Stomach (tissue), 9 donors: Measurements from ENCODE around the gene TBCD. TPM values are rescaled to one million over a fixed set of nuclear protein-coding genes. Genes with fewer than 3 reads are reported as not detected.

Source experiments
- DNase-seq, 2 donors: peaks; one replicate each; pipeline versions ENCODE4 v3.0.0 to v3.0.0-alpha.2; 2013 to 2019
- H3K27ac ChIP-seq, 5 donors: fragments of 200-600 bp in 4 of 5; sonication (generic) in 4 of 5; one replicate each; pipeline ENCODE4 v1.5.1; 2013 to 2019; ENCODE audit warnings: mild to moderate bottlenecking in 1 of 5, moderate library complexity in 1 of 5
- H3K27me3 ChIP-seq, 3 donors: fragments of 200-600 bp; sonication (generic); one replicate each; pipeline ENCODE4 v1.5.1; 2017 to 2019; ENCODE audit warnings: mixed run types in 1 of 3
- H3K36me3 ChIP-seq, 4 donors: fragments of 200-600 bp; sonication (generic); 1 replicate in 3 of 4; 2 replicates in 1 of 4; pipeline ENCODE4 v1.5.1; 2016 to 2019
- H3K4me1 ChIP-seq, 4 donors: fragments of 200-600 bp; sonication (generic); one replicate each; pipeline ENCODE4 v1.5.1; 2016 to 2019
- H3K4me3 ChIP-seq, 4 donors: fragments of 200-600 bp; sonication (generic) in 3 of 4; one replicate each; pipeline ENCODE4 v1.5.1; 2016 to 2019; ENCODE audit warnings: mild to moderate bottlenecking in 1 of 4
- H3K9me3 ChIP-seq, 4 donors: fragments of 200-600 bp; sonication (generic); one replicate each; pipeline ENCODE4 v1.5.1; 2016 to 2019
- EP300 ChIP-seq: sonication (generic); formaldehyde crosslinking; IDR thresholded peaks from one replicate; pipeline ENCODE4 v1.6.1; 2017; ENCODE audit warnings: antibody characterized with exemption
- POLR2A ChIP-seq, 4 donors: fragments of 450-650 bp; IDR thresholded peaks; one replicate each; pipeline ENCODE4 v1.6.1; 2016; ENCODE audit warnings: antibody characterized with exemption in 4 of 4, control low read depth in 2 of 4, mild to moderate bottlenecking in 1 of 4, moderate library complexity in 1 of 4
- POLR2AphosphoS5 ChIP-seq, 3 donors: sonication (generic); formaldehyde crosslinking; IDR thresholded peaks; one replicate each; pipeline ENCODE4 v1.6.1; 2016; ENCODE audit warnings: antibody characterized with exemption in 3 of 3
- WGBS, 5 donors: extraction: QIAGEN DNeasy Blood & Tissue Kit in 3 of 5; methylation state at CpG; one replicate each; pipeline versions ENCODE4 v1.1.5 to v1.1.7; 2013 to 2018; 5-methylcytosine and 5-hydroxymethylcytosine counted together
- intact Hi-C: fragments of 100-400 bp; cut with DNase I; formaldehyde crosslinking; loops from one replicate; pipeline ENCODE4 v1.15.1; 2023; ENCODE audit warnings: low total_unique reads
- polyA plus RNA-seq, 3 donors: library from polyadenylated mRNA; stranded (reverse); fragments of 200-250 nt; gene quantifications; one replicate each; pipeline ENCODE4 v1.2.3, GENCODE V29; 2013
- total RNA-seq, 5 donors: library from RNA; depleted of rRNA; stranded (reverse); fragments of >200 nt; gene quantifications; one replicate each; pipeline versions ENCODE4 v1.1.0 to v1.2.3, GENCODE V29; 2014 to 2016
- TF ChIP-seq, protein P1 (sequence below), 7 experiments: fragments of 450-650 bp in 4 of 7; fragments of 200-600 bp in 3 of 7; sonication (generic) in 3 of 7; IDR thresholded peaks; one replicate each; pipeline ENCODE4 v1.5.1; 2016 to 2019; ENCODE audit warnings: antibody characterized with exemption in 7 of 7, control low read depth in 2 of 7, mild to moderate bottlenecking in 1 of 7
- donor health status: healthy with polysubstance abuse.
- donor health status: Bipolar disorder and iron deficiency.
- donor health status: healthy.

The TBCD gene
- total and polyA plus RNA-seq, 8 donors: 51.2 to 155 (median 101) TPM

DNA sequence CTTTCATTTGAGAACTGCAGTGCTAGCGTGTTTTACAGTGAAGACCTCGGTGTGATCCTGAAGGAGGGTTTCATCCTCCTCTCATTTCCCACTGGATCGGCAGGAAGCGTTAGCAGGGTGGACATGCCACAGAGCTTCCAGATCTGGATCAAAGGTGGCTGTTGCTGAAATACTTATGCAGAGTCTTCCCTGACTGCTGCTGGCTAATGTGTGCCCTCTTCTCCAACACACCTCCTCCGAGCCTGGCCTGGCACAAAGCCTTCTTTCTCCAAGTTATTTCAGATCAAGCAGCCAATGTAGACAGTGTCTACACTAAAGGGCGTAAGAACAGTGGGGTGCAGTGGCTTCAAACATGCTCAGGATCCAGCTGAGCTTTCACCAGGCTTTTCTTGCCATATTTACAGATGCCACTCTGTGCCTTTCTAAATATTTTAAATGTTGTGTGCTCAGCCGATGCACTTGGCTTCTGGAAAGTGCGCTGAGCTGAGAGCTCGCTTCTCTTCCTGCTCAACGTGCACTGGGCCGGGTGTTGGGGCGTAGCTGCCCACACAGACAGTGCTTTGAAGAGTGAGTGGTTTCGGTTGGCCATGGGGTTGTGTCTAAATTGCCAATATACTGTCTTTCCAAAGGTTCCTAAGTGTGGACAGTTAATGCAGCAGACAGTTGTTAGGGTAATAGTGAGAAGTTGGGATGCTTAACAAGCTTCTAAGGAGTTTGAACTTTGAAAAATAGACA lies 85.9 kb downstream of the TBCD start:
- peak overlapping the region in 1 of 5 donors; percentile 35 for H3K27ac ChIP-seq
- H3K9me3 ChIP-seq: no peaks in the 10 kb centered on the region
- intact Hi-C loops: no loop called here
- no peaks in the 10 kb centered on the region for H3K27me3 ChIP-seq
- no peaks in the 10 kb centered on the region for H3K4me1 ChIP-seq
- no peak for DNase-seq
- 74 to 86% (median 78%) methylated on average over 13 of the region's 13 CpGs for WGBS, 5 donors
- no peak overlapping the region for H3K4me3 ChIP-seq
- TF ChIP-seq, protein P1, sequence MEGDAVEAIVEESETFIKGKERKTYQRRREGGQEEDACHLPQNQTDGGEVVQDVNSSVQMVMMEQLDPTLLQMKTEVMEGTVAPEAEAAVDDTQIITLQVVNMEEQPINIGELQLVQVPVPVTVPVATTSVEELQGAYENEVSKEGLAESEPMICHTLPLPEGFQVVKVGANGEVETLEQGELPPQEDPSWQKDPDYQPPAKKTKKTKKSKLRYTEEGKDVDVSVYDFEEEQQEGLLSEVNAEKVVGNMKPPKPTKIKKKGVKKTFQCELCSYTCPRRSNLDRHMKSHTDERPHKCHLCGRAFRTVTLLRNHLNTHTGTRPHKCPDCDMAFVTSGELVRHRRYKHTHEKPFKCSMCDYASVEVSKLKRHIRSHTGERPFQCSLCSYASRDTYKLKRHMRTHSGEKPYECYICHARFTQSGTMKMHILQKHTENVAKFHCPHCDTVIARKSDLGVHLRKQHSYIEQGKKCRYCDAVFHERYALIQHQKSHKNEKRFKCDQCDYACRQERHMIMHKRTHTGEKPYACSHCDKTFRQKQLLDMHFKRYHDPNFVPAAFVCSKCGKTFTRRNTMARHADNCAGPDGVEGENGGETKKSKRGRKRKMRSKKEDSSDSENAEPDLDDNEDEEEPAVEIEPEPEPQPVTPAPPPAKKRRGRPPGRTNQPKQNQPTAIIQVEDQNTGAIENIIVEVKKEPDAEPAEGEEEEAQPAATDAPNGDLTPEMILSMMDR (IDR thresholded peaks at IDR 0.05): no peak
- TF ChIP-seq POLR2AphosphoS5 (IDR thresholded peaks at IDR 0.05) (no peak), EP300 (no peak), POLR2A (IDR thresholded peaks at IDR 0.05) (no peak)
- H3K36me3 ChIP-seq: peaks cover 4 to 13% (median 10%) of the 10 kb centered on the region in 4 donors

DNA sequence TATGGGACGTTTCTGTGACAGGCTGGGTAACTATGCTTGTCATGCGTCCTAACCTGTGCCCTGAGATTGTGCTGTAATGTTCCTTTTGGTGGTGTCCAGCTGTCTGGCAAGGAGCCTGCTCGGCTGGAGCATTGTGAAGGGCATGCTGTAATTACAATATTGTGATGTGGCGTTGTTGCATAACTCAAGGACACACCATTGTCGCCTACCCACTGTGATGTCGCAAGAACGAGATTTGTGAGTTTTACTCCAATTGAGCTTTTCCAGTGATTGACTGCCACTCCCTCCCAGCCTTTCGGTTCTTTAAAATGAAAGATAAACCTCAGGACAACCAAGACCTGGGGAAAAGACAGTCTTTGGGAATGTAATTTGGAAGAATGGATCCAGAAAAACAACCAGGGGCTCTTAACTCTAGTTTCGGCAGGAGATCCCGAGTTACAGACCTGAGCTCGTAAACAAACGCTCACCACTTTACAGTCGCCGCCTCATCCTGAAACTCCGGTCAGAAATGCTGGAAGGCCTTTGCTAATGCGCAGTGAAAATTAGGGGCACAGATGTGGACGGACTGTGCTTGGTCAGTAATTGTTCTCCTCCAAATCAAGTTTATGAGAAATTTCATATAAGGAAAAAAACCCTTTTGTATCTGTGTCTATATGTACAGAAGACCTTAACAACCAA lies 86.7 kb downstream of the TBCD start:
- Histone ChIP-seq H3K27ac (peak overlapping the region in 1 of 5 donors; percentile 35), H3K9me3 (no peaks in the 10 kb centered on the region), H3K36me3 (peaks cover 3 to 6% (median 4%) of the 10 kb centered on the region in 4 donors), H3K4me3 (no peak overlapping the region), H3K4me1 (no peaks in the 10 kb centered on the region), H3K27me3 (no peaks in the 10 kb centered on the region)
- TF ChIP-seq POLR2AphosphoS5 (IDR thresholded peaks at IDR 0.05) (peak in 1 of 3 donors; percentile 9), EP300 (no peak)
- WGBS, 5 donors: 70 to 82% (median 79%) methylated on average over 17 of the region's 17 CpGs
- intact Hi-C loops: no loop called here
- DNase-seq: peak in 1 of 2 donors; percentile 77

DNA sequence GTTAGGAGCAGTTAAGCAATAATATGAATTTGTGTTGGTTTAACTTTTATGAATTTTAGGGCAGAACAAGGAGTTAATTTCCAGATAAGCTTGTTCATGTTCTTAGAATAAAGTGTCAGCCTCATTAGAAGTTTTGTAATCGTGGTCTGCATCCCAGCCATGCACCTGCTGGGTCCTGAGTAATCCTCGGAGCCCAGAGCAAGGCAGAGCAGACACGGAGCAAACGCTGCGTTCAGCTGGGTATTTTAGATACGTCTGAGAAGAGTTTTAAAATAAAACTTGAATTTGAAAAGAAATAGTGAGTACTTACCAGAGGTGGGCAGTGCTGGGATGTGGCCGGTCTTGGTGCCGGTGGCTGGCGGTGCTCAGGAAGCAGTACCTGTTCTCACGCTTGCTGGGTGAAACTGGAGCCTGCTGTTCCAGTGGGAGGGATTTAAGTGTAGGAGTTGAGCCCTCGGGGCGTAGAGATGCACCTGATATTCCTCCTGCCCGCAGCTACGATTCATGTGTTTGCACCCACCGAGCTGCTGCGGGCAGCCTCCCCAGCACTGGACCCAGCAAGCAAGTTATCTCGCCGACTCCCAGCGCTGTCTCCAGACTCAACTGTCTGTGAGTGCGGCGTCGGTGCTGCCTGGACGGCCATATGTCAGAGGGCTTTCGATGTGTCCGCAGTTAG lies 87.9 kb downstream of the TBCD start, which contains the start of gene ZNF750:
ZNF750 (minus strand) TSS at position 406 of the 676 bp plus-strand sequence. CDS start 7,568 bp downstream, outside the sequence.
- peak in 1 of 2 donors; percentile 40 for DNase-seq
- H3K36me3 ChIP-seq: peaks cover 0 to 4% (median 1%) of the 10 kb centered on the region in 4 donors
- H3K4me1 ChIP-seq: no peaks in the 10 kb centered on the region
- intact Hi-C loops: no loop called here
- H3K4me3 ChIP-seq: no peak within 1 kb of the TSS
- no peak within 1 kb of the TSS for H3K27ac ChIP-seq
- WGBS, 5 donors: 85 to 94% (median 86%) methylated on average over 25 of the region's 25 CpGs
- no peaks in the 10 kb centered on the region for H3K27me3 ChIP-seq
- no peak for TF ChIP-seq POLR2A (IDR thresholded peaks at IDR 0.05)
- no peak for TF ChIP-seq EP300
- no peak for TF ChIP-seq POLR2AphosphoS5 (IDR thresholded peaks at IDR 0.05)
- TF ChIP-seq, protein P1 (IDR thresholded peaks at IDR 0.05): no peak
- no peaks in the 10 kb centered on the region for H3K9me3 ChIP-seq

DNA sequence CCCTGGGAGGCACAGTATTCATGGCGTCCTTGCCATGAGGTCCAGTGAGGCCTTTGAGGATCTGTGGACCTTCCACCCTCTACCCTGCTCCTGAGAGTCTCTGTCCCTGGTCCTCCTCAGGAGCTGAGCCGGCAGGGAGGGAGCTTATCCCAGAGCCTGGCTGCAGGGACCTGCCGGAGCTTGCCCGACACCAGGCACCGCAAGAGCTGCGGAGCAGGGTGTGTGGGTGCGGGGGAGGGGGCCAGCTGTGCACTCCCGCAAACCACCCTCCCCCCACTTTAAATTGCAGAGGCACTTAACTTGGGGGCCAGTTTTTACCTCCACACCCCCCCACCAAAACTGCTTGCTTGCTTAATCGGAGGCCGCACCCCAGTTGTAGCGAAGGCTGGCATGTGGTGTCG lies 88.6 kb downstream of the TBCD start:
- Histone ChIP-seq H3K36me3 (peaks cover 0 to 3% (median 0%) of the 10 kb centered on the region in 4 donors), H3K4me1 (no peaks in the 10 kb centered on the region), H3K4me3 (no peak overlapping the region), H3K27ac (no peak overlapping the region), H3K27me3 (no peaks in the 10 kb centered on the region), H3K9me3 (no peaks in the 10 kb centered on the region)
- no peak for DNase-seq
- TF ChIP-seq EP300 (no peak), POLR2A (IDR thresholded peaks at IDR 0.05) (no peak), POLR2AphosphoS5 (IDR thresholded peaks at IDR 0.05) (no peak)
- TF ChIP-seq, protein P1 (IDR thresholded peaks at IDR 0.05): no peak
- 83 to 95% (median 94%) methylated on average over 10 to 12 of the region's 12 CpGs for WGBS, 5 donors
- intact Hi-C loops: no loop called here
